GM18873 (cell line): Measurements from ENCODE around the gene C12orf60.

Source experiments
- ATAC-seq: cut with Tn5 transposase; IDR thresholded peaks from one replicate; pipeline ENCODE4 v1.9.1; 2021; ENCODE audit warnings: mild to moderate bottlenecking, moderate library complexity, moderate number of reproducible peaks; ENCODE audit not compliant: unreplicated experiment, low FRiP score

The C12orf60 gene

GRCh38 chr12:14871247-14871646 is 67.8 kb downstream of the C12orf60 start:
- no peak for ATAC-seq

DNA sequence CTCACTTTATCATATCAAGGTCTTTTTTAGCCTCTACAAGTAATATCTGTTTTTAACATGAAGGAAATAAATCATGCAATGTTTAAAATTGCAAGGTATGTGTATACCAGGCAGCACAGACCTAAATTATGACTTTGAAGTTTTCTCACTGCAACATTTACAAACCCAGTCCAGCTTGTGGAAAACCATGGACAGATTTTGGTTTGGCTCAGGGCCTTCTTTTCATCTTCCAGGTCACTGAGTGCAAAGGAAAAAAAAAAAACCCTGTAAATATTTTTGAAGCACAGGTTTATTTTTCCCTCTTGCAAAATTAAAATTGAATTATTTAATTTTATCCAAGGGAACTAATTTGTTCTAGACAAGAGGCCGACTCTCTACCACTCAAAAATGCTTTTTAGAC is 68.4 kb downstream of the C12orf60 start:
- ATAC-seq: no peak

DNA sequence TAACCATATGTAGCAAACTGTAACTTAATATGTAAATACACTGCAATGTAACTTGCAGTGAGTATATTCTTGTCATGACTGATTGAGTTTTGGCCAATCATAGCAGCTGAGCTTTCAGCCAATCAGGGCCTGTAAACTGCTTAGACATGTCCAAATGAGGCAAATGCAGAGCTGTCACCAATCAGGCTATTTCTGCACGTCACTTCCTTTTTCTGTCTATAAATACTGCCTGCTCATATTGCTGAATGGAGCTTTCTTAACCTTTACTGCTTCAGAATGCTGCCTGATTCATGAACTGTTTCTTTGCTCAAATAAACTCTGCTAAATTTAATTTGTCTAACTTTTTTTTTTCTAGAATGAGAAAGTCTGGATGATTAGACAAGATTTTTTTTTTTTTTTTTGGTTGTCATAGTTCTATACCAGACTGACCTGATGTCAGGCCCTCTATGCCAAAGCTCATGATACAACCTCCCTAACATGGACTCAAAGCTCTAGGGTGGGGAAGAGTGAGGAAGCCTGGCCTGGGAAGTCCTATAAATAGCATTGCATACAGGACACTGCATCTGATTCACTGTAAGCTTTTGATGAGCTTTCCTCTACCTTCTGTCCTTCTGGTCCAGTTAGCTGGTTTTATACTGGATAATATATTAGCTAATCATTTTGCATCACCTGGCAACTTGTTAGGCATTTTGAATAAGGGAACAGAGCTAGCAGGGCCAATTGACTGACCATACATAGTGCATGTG is 70.1 kb downstream of the C12orf60 start:
- no peak for ATAC-seq
